Measurements from ENCODE around the gene TGM6.
A peak's percentile ranks its signal among the peaks of the same experiment; 100 is the strongest.

TGM6 gene

DNA sequence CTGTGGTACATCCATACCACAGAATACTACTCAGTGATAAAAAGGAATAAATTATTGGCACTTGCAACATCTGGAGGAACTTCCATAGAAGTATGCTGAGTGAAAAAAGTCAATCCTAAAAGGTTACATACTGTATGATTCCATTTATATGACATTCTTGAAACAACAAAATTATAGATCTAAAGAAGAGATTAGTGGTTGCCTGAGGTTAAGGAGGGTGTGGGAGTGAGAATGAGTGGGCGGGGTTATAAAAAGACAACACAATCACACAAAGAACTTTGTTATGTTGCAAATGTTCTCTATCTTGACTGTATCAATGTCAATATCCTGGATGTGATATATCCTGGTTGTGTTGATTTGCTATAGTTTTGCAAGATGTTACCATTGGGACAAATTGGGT lies 68.7 kb downstream of the TGM6 start:
- DNase-seq (ENCODE audit: extremely low spot score, insufficient read length, low read depth) (no peak), FAIRE-seq (no peak)

DNA sequence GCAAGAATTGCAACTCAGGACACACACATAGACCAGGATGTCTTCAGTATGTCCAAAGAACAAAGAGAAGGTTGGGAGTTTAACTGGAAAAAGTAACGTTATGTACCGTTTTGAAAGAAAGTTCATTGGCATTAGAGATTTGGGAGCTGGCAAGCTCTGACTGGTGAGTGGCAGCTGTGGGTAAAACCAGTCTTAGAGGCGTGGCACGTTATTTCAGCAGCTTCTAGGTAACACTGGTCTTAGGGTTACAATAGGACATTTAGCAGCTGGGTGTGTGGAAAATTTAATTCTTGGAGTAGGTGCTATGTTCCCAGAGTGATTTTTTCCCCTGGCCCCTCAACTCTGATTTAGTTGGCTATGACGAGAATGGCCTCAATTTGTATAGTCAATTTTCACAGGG lies 70.7 kb downstream of the TGM6 start:
- DNase-seq (ENCODE audit: extremely low spot score, insufficient read length, low read depth) (no peak), FAIRE-seq (no peak)

DNA sequence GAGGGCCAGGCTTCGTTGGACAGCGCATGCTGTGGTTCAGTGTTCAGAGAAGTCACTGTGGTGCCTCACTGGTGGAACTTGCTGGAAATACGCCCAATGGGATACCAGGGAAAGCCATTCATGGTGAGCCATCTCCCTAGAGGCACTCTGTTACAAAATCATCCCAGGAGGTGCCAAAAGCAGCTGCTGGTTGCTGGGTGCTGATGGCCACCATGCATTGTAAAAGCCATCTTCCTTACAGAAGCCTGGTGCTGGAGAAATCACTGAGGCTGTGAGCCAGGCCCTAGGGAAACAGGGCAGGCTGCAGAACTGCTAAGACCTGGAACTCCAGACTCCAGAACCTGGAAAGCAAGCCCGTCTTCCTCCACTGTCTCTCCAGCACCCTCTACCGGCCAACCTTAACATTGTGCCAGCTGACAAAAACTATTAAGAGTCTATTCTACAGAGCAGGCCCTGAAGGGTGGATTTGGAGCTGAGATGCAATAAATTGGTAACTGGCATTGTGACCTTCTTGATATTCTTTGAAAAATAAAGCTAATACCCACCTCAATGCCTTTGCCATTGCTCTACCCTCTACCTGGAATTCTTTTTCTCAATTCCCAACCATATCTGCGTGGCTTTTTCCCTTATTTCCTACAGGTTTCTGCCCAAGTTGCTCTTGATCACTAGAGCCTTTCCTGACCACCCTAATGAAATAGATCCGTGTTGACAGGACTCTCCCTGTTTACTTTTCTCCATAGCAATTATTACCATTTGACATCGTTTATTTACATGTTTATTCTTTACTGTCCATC lies 71.4 kb downstream of the TGM6 start:
- peak; percentile 15 for DNase-seq (ENCODE audit: extremely low spot score, insufficient read length, low read depth)
- FAIRE-seq = peak; percentile 78

DNA sequence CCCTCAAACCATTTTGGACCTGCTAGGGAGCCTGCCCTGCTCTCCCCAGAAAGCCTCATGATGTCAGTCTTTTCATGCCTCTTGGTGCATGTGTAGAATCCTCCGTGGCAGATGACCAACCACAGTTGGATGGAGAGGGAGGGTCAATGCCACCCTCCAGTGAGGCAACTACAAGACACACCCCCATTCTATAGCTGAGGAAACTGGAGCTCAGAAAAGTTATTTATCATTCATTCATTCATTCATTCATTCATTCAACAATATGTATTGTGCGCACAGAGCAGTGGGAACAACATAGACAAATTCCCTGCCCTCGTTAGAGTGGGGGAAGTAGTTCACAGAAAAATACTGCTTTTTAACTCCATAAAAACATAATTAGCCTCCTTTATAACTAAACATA lies 73.1 kb downstream of the TGM6 start:
- DNase-seq (ENCODE audit: extremely low spot score, insufficient read length, low read depth) (no peak), FAIRE-seq (no peak)

DNA sequence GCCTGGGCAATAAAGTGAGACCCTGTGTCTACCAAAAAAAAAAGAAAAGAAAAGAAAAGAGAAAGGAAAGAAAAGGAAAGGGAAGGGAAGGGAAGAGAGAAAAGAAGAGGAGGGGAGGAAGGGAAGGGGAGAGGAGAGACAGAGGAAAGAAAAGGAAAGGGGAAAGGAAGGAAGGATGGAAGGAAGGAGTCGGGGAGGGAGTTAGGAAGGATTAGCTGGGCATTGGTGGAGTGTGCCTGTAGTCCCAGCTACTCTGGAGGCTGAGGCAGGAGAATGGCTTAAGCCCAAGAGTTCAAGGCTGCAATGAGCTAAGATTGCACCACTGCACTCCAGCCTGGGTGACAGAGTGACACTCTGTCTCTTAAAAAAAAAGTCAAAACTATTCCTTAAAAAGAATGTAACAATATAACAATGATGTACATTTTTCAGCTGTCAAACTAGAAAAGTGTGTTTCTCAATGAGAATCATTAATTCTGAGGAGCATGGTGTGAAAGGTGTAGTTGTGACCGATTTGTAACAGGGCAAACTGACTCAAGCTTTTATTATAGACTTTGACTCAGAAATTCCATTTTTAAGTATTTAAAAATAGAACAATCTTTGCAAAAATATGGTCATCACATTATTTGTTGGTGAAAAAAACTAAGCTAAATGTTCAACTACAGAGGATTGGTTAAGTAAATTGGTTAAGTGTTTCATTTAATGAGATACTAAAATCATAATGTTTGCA lies 75.2 kb downstream of the TGM6 start:
- FAIRE-seq (no peak), DNase-seq (ENCODE audit: extremely low spot score, insufficient read length, low read depth) (no peak)

DNA sequence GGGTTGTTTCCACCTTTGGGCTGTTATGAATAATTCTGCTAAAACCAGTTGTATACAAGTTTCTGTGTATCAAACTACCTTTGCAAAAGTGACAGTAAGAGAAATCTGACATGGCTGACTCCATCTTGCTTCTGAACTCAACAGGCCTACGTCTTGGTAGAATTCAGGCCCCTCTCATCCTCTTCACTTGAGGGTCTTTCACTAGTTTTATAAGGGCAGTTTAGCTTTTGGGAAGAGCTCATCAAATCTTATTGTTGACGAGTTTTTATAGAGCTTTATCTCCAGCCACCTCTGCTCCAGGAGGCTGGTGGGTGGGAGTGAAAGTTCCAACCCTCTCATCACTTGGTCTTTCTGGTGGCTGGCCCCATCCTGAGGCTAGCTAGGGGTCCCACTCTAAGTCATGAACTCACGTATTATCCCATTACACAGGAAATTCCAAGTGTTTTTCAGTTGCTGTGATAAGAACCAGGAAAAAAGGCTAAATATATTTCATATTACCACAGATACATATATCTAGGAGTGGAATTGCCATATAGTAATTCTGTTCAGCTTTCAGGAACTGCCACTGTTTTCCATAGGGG lies 78.3 kb downstream of the TGM6 start:
- no peak for DNase-seq (ENCODE audit: extremely low spot score, insufficient read length, low read depth)
- FAIRE-seq = no peak

DNA sequence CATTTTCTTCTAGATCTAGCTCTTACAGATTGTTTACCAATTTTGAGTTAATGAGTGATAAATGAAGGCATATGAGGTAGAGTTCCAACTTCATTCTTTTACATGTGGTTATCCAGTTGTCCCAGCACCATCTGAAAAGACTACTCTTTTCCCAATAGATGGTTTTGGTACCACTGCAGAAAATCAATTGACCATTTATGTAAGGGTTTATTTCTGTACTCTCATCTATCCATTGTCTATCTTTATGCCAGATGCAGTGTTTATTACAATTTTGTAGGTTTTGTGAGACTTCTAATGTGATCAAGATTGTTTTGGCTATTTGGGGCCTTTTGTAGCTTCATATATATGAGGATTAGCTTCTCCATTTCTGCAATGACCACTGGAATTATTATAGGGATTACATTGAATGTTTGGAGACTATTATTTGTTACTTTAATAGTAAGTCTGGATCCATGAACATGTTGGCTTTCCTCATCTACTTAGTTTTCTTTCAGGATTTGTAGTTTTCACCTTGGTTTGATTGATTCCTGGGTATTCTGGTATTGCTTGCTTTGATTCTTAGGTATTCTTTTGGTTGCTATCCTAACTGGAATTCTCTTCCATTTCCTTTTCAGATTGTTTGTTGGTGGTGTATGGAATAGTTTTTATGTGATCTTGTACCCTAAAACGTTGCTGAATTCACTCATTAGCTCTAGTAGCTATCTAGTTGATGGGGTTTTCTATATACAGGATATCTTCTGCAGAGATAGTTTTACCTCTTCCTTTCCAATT lies 79.5 kb downstream of the TGM6 start:
- DNase-seq (ENCODE audit: extremely low spot score, insufficient read length, low read depth) (no peak), FAIRE-seq (no peak)

DNA sequence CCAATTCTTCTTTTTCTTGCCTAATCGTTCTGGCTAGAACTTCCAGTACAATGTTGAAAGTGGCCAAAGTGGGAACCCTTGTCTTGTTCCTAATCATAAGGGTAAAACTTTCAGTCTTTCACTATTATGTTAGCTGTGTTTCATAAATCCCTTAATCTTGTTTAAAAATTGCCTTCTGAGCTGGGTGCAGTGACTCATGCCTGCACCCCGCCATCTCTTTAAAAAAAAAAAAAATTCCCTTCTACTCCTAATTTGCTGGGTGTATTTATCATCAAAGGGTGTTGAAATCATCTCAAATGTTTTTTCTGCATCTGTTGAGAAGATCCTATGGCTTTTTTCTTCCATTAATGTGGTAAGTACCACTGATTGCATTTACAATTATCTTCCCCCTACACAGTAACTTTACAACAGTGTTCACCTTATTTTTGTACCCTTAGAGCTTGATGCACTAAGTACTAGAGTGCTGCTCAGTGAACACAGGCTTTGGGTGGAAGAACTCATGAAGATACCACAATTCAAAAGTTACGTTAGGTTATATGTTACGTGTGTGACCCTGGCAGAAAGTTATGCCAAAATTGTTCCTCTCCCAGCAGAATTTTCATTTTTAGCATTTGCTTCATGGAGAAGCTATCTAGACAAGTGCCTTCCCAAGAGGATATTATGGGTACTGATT lies 80.2 kb downstream of the TGM6 start:
- DNase-seq (ENCODE audit: extremely low spot score, insufficient read length, low read depth) (no peak), FAIRE-seq (no peak)

DNA sequence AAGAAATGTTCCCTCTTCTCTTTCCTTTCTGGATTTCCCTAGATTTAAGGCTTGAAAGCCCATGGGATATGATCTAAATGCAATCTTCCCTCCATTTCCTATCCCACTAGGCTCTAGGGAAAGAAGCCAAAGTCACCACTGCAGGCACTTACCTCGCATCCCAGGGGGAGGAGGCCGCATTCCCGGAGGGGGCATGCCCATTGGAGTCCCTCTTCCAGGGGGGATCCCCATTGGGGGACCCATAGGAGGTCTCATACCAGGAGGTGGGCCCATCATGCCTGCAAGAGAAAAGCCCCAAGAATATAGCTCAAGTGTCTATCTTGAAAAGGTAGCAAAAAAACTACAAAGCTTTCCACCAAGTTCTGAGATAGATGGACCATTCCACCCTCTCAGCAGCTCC lies 81.8 kb downstream of the TGM6 start:
- FAIRE-seq (no peak), DNase-seq (ENCODE audit: extremely low spot score, insufficient read length, low read depth) (no peak)

DNA sequence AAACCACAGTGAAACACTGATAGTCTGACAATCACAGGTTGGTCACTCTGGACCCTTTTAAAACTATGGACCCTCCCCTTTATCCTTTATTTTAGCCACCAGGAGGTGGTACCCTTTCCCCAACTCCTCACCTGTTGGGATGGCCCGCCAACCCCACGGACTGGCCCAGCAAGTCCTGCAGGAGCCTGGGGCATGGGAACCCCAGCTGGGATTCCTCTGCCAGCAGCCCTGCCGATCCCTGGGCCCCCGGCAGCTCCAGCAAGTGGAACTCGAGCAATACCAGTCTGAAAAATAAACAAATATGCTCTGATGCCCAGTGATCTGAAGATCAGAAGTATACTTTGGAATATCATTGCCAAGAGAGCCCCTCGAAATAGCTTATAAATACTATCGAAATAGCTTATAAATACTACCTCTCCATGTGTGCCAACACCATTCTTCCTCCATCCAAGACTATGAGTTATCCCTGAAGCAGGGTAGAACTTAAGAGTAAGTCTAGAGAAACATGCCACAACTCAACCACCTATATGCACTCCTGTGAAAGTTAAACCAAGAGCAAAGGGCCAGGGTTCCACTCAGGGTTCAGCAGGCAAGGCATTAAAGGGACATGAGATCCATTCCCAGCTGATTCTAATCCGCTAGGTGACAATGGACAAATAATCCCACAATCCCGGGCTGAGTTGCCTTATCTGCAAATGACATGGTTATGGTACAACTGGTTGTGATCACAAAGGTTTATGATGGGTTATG lies 83.1 kb downstream of the TGM6 start:
- FAIRE-seq = no peak

DNA sequence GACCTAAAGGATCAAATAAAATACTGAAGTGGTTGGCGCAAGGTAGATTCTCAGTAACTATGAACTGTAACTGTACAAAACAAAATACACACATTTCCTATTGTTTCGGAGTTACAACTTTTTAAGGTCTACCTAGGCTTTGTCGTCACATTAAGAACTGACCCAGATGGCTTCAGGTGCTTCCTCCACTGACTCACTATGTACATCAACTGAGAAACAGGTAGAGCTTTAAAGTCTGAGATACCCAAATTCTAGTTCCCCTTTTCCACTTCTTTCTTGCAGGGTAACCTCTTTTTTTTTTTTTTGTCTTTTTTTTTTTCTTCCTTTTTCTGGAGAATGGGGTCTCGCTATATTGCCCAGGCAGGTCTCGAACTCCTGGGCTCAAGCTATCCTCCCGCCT lies 84.4 kb downstream of the TGM6 start:
- FAIRE-seq = no peak

More for the DNA sequence above, 83.1 kb downstream of the TGM6 start:
- no peak for DNase-seq (ENCODE audit: extremely low spot score, insufficient read length, low read depth)

DNA sequence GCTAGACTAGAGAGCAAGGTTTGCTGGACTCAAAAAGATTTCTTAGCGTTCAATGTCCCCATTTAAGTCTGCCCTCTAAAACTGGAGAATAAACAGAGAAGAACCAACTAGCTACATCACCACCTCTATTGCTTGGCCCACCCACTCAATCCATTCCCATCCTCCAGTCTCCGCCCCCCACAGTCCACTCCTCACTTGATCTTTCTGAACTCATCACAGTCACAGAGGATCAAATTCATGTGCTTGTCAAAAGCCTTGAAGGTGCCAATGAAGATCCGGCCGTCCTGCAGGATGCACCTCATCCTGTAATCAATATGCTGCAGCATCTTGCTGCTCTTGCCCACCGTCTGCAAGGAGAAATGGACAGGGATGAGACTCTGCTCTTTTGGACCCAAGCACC lies 86.7 kb downstream of the TGM6 start:
- FAIRE-seq (no peak), DNase-seq (ENCODE audit: extremely low spot score, insufficient read length, low read depth) (no peak)

More for the DNA sequence above, 84.4 kb downstream of the TGM6 start:
- DNase-seq (ENCODE audit: extremely low spot score, insufficient read length, low read depth) = no peak

DNA sequence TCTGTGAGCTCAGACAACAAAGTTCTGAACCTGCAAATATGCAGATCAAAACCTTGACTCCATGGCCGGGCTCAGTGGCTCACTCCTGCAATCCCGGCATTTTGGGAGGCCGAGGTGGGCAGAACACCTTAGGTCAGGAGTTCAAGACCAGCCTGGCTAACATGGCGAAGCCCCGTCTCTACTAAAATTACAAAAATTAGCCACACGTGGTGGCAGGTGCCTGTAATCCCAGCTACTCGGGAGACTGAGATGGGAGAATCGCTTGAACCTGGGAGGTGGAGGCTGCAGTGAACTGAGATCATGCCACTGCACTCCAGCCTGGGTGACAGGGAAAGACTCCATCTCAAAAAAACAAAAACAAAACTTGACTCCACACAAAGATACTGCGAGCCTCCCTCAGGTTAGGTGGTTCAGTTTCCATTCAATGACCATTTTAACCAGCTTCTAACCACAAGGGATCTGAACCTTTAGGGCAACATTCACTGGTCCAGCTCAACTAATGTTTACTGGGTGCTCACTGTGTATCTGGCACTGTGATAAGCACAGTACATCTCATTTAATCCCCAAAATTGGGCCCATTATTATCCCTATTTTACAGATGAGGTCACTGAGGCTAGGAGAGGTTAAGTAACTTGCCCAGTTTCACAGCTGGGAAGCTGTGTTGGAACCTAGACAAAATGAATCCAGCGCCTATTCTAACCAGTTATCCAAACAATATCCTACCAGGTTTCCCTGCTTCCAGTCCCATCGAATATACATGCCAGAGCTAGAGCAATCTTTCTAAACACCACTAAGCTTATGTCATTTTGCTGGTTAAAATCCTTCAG lies 88.1 kb downstream of the TGM6 start:
- no peak for FAIRE-seq
- DNase-seq (ENCODE audit: extremely low spot score, insufficient read length, low read depth) = no peak

DNA sequence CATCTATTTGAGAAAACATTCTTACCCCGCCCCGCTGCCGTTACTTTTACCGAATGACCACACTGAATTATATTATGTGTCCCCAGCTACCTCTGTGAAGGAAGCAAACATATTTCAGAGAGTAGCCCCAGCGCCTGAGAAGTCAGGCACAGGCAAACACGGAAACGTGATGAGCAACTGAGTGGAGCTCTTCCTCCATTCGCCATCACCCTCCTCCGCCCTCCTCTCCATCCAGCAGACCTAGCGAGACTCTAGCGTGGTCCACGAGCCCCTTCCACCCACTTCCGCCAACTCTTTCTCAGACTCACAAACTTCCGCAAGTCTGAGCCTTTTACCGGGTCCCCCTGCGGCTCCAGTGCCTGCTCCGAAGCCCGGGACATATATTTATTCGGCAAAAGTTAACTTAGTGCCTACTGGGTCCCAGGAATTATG lies 89.3 kb downstream of the TGM6 start:
- DNase-seq (ENCODE audit: extremely low spot score, insufficient read length, low read depth) = peak; percentile 54
- peak; percentile 81 for FAIRE-seq

DNA sequence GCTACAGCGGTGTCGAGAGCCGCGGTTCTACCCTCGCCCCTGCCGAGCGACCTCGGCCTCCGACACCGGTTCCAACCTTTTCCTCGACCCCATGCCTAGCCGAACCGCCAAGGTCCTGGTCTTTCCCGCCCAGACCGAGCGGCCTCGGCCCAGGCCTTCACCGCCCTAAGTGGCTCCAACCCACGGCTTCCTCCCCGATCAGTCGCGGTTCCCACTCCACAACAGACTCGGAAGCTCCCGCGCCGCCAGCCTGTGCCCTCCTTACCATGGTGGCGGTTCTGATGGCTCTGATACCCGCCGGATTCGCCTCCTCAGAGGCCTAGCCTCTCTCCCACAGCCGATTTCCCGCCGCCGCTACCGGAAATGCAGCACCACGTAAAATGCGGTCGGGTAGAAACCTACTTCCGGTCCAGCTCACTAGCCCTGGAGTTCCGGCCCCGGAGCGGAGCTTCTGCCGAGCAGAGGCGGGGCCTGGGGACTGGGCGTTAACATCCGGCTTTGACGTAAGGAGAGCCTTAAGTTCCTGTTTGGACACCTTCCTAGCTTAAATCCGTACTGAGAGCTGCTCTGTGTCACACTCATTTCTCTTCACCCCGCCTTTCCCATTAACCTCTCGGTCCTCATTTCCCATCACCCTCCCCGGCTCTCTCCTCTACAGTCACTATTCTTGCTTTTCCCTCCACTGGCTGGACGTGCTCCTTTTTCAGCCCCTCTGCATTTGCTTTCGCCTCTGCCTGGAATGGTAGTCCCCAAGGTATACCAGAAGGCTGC lies 89.9 kb downstream of the TGM6 start, which contains the start of gene SNRPB:
SNRPB (minus strand) TSS at position 367 of the 771 bp plus-strand sequence; CDS start at position 268, 99 bp downstream.
- DNase-seq (ENCODE audit: extremely low spot score, insufficient read length, low read depth) = peak; percentile 97
- FAIRE-seq = peak; percentile 97

DNA sequence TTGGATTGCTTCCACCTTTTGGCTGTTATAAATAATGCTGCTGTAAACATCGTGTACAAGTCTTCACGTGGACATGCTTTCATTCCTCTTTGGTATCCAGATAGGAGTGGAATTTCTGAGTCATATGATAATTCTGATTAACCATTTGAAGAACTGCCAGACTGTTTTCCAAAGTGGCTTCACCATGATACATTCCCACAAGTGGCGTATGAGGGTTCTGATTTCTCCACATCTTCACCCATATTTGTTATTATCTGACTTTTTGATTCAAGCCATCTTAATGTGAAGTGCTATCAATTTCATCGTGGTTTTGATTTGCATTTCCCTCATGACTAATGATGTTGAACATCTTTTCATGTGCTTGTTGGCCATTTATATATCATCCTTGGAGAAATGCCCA lies 92.8 kb downstream of the TGM6 start:
- DNase-seq (ENCODE audit: extremely low spot score, insufficient read length, low read depth) (no peak), FAIRE-seq (no peak)
